HepG2 (cell line): ENCODE results near the gene TRIM66. TPM values are rescaled to one million over a fixed set of nuclear protein-coding genes. Genes with fewer than 3 reads are reported as not detected.

ENCODE experiments used
- AKNA ChIP-seq: sonication (generic); formaldehyde crosslinking; IDR thresholded peaks from 2 replicates; pipeline ENCODE4 v1.4.0; 2020; ENCODE audit warnings: missing genetic modification reagents, borderline replicate concordance
- HNRNPUL1 ChIP-seq: fragments of 200-400 bp; formaldehyde crosslinking; IDR thresholded peaks from 2 replicates; pipeline ENCODE4 v1.6.1; 2017; ENCODE audit warnings: low read depth, mild to moderate bottlenecking, low read length, moderate library complexity
- IRF9 ChIP-seq: sonication (generic); formaldehyde crosslinking; IDR thresholded peaks from 2 replicates; pipeline ENCODE4 v1.8.0; 2022; ENCODE audit warnings: missing genetic modification reagents, mild to moderate bottlenecking, borderline replicate concordance
- KMT2A ChIP-seq: sonication (generic); formaldehyde crosslinking; IDR thresholded peaks from 2 replicates; pipeline ENCODE4 v1.4.0; 2020; ENCODE audit warnings: missing genetic modification reagents
- MXD1 ChIP-seq: sonication (generic); formaldehyde crosslinking; IDR thresholded peaks from 2 replicates; pipeline ENCODE4 v1.4.0; 2020; ENCODE audit warnings: mild to moderate bottlenecking, missing genetic modification reagents
- RFXAP ChIP-seq: sonication (generic); formaldehyde crosslinking; IDR thresholded peaks from 2 replicates; pipeline ENCODE4 v1.4.0; 2020; ENCODE audit warnings: missing genetic modification reagents, borderline replicate concordance
- SUZ12 ChIP-seq: fragments of 150-350 bp; IDR thresholded peaks from 2 replicates; pipeline ENCODE4 v1.6.1; 2014; ENCODE audit warnings: low read depth, low read length
- THRA ChIP-seq: sonication (generic); formaldehyde crosslinking; IDR thresholded peaks from 2 replicates; pipeline ENCODE4 v1.4.0; 2020; ENCODE audit warnings: missing genetic modification reagents, borderline replicate concordance
- ZC3H13 ChIP-seq: sonication (generic); formaldehyde crosslinking; IDR thresholded peaks from 2 replicates; pipeline ENCODE4 v1.8.1; 2023; ENCODE audit warnings: mild to moderate bottlenecking, missing genetic modification reagents, moderate library complexity
- ZFYVE20 ChIP-seq: sonication (generic); formaldehyde crosslinking; IDR thresholded peaks from 2 replicates; pipeline ENCODE4 v1.8.0; 2023; ENCODE audit warnings: low read depth, mild to moderate bottlenecking, moderate library complexity, missing genetic modification reagents, borderline replicate concordance
- ZNF24 ChIP-seq: fragments of 450-650 bp; IDR thresholded peaks from 2 replicates; pipeline ENCODE4 v1.6.1; 2017; ENCODE audit warnings: antibody characterized with exemption, mild to moderate bottlenecking
- ZNF256 ChIP-seq: sonication (generic); formaldehyde crosslinking; conservative IDR thresholded peaks from 2 replicates; pipeline ENCODE4 v1.4.0; 2020; ENCODE audit warnings: missing genetic modification reagents
- ZNF503 ChIP-seq: sonication (generic); formaldehyde crosslinking; IDR thresholded peaks from 2 replicates; pipeline ENCODE4 v1.4.0; 2020; ENCODE audit warnings: missing genetic modification reagents
- ZNF672 ChIP-seq: sonication (generic); formaldehyde crosslinking; IDR thresholded peaks from 2 replicates; pipeline ENCODE4 v1.8.1; 2022; ENCODE audit warnings: missing genetic modification reagents
- ZNF713 ChIP-seq: sonication (generic); formaldehyde crosslinking; IDR thresholded peaks from 2 replicates; pipeline ENCODE4 v1.4.0; 2020; ENCODE audit warnings: mild to moderate bottlenecking, missing genetic modification reagents
- ZNF788 ChIP-seq: sonication (generic); formaldehyde crosslinking; IDR thresholded peaks from 2 replicates; pipeline ENCODE4 v1.5.0; 2020; ENCODE audit warnings: mild to moderate bottlenecking, missing genetic modification reagents, borderline replicate concordance
- polyA plus RNA-seq, 8 experiments: library from polyadenylated mRNA; depleted of rRNA in 3 of 8; stranded (reverse) in 7 of 8; unstranded in 1 of 8; fragments of >200 nt; fragmentation: Illumina TruSeq in 4 of 8; extraction: Trizol in 4 of 8; gene quantifications; 2 replicates each; pipeline versions ENCODE4 v1.2.1 to v1.2.3, GENCODE V29; 2011 to 2016; ENCODE audit warnings: low read depth in 4 of 8, missing spikeins in 1 of 8, mixed read lengths in 1 of 8; ENCODE audit not compliant: insufficient read depth in 1 of 8
- total RNA-seq, 5 experiments: library from RNA; depleted of rRNA; stranded (reverse); fragments of >200 nt; fragmentation: Illumina TruSeq; extraction: Trizol; gene quantifications; 2 replicates each; pipeline ENCODE4 v1.2.3, GENCODE V29; 2016; ENCODE audit warnings: low read depth in 1 of 5

The TRIM66 gene
- total and polyA plus RNA-seq, 2 of the 13 experiments (the other 11 are each of a cell fraction or from before 2014, with no cell fraction given), result 4.9 to 6.1 TPM

GRCh38 chr11:8688414-8689362 lies 6.2 kb upstream of the TRIM66 start (continued):
- 0 out of 2 replicates have a peak, but pooled peaks have one; percentile 51 for TF ChIP-seq AKNA
- TF ChIP-seq HNRNPUL1, result no peak
- TF ChIP-seq KMT2A (CRISPR knock-in tag), result peak; percentile 91
- no peak for TF ChIP-seq SUZ12
- TF ChIP-seq MXD1 (CRISPR knock-in tag), result peak; percentile 71
- no peak for TF ChIP-seq ZFYVE20 (CRISPR knock-in tag)
- TF ChIP-seq ZNF256, result 0 out of 2 replicates have a peak, but pooled peaks have one; percentile 67
- peak; percentile 60; the same call in 1 of the 2 replicates for TF ChIP-seq THRA (CRISPR knock-in tag)
- TF ChIP-seq ZC3H13 (CRISPR knock-in tag), result peak; percentile 98
- TF ChIP-seq ZNF503, result peak; percentile 72; the same call in 1 of the 2 replicates
- no peak for TF ChIP-seq ZNF24
- no peak for TF ChIP-seq ZNF713 (CRISPR knock-in tag)
- no peak for TF ChIP-seq ZNF672 (CRISPR knock-in tag)
- TF ChIP-seq RFXAP, result peak; percentile 95
- peak; percentile 94; the same call in 1 of the 2 replicates for TF ChIP-seq ZNF788 (CRISPR knock-in tag)
- TF ChIP-seq IRF9 (CRISPR knock-in tag), result peak; percentile 85
